GM10248 (cell line): ENCODE results near the gene LARGE1.

Source experiments
- CTCF ChIA-PET: fragments of 300-600 bp; sonication (Branson Sonifier 250); formaldehyde crosslinking; extraction: SDS; loops from one replicate; lab custom pipeline; 2021; ENCODE audit warnings: antibody characterized with exemption; lab: Yijun Ruan, JAX
- POLR2A ChIA-PET: fragments of 350-650 bp; sonication (Branson Sonifier 250); formaldehyde crosslinking; extraction: SDS; loops from one replicate; lab custom pipeline; 2020; ENCODE audit warnings: antibody characterized with exemption; lab: Yijun Ruan, JAX
- DNase-seq: peaks from one replicate; pipeline ENCODE4 v3.0.0; 2012; ENCODE audit errors: extremely low spot score
- TF ChIP-seq, protein P1 (sequence below): IDR thresholded peaks from 2 replicates; pipeline ENCODE4 v1.5.1; 2012; ENCODE audit warnings: mild to moderate bottlenecking, low read depth; ENCODE audit errors: extremely low read depth, missing control alignments, control extremely low read depth

The LARGE1 gene

DNA sequence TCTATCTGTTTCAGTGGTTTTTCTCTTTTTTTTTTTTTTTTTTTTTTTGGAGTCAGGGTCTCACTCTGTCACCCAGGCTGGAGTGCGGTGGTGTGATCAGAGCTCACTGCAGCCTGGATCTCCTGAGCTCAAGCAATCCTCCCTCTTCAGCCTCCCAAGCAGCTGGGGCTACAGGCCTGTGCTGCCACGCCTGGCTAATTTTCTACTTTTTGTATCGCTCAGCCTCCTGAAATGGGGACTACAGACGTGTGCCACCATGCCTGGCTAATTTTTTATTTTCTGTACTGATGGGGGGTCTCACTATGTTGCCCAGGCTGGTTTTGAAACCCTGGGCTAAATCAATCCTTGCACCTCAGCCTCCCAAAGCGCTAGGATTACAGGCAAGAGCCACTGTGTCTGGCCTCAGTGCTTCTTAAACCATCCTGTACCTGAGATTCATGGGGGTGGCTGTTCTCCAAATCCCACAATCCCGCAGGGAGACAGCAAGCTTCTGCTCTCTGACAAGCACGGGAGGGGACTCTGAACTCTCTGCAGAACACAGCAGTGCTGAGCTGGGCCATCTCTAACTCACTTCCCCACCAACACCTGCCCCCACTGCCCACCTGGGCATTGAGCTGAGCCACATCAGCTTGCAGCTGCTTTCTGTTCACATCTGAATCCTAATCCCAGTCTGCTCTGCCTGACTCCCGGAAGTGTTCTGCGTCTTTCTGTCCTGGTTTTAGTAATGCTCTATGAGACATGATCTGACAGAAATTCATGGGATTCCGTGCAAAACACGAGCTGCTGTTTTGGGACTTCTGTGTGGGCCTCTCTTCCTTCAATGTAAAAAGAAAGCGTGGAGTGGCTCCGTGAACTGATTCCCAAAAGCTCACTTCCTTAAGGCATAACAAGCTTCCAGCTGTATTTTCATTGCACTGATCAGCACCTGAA is 400.0 kb downstream of the LARGE1 start:
- DNase-seq = no peak
- POLR2A ChIA-PET = no interaction called here
- CTCF ChIA-PET = interaction anchor here (0.8 to 6.8 kb wide), 29 partner anchors 8 to 1503 kb away, joined by 3 to 82 read pairs (median 4); partner anchors contain the start of gene LARGE1
- TF ChIP-seq, protein P1, sequence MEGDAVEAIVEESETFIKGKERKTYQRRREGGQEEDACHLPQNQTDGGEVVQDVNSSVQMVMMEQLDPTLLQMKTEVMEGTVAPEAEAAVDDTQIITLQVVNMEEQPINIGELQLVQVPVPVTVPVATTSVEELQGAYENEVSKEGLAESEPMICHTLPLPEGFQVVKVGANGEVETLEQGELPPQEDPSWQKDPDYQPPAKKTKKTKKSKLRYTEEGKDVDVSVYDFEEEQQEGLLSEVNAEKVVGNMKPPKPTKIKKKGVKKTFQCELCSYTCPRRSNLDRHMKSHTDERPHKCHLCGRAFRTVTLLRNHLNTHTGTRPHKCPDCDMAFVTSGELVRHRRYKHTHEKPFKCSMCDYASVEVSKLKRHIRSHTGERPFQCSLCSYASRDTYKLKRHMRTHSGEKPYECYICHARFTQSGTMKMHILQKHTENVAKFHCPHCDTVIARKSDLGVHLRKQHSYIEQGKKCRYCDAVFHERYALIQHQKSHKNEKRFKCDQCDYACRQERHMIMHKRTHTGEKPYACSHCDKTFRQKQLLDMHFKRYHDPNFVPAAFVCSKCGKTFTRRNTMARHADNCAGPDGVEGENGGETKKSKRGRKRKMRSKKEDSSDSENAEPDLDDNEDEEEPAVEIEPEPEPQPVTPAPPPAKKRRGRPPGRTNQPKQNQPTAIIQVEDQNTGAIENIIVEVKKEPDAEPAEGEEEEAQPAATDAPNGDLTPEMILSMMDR = no peak

DNA sequence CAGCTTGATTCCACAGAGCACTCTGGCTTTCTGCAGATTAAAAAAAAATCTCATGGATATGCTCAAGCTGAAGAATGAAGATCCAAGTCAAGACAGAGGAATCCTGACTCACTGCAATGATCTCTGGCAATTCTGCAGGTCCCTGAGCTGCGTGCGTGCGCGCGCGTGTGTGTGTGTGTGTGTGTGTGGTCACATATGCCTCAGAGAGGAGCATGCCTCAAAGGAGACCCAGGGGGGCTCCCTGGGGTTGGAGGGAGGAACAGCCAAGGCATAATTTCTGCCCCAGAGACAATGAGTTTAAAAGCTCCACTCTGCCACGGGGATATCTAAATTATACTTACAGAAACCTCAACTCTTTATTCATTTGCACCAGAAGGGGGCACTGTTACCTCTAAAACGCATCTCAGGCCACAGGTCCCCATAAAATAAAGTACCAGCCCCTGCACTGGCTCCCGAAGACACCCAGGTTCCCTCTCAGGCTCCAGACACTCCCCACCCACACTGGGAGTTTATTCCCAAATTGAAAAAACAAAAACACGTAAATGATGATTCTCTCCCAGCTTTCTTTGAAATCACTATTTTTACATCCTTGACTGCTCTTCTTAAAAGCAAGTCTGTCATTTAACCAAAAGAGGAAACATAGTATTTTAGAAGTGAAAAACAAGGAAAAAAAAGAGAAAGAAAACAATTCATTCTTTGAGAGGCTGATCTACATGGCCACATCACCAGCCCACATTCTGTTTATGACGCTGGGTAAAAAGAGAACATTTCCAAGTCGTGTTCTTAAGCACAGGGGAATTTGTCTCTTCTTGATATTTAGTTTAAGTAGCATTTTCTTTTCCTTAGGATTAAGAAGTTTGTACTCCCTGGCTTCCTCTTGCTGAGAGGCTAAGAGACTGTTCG is 401.0 kb downstream of the LARGE1 start:
- TF ChIP-seq, protein P1 = peak; percentile 53
- ChIA-PET CTCF (interaction anchor here (0.7 to 6.8 kb wide), 47 partner anchors 9 to 1631 kb away, joined by 3 to 82 read pairs (median 4); partner anchors contain the start of gene LARGE1), POLR2A (no interaction called here)
- DNase-seq = peak; percentile 74

DNA sequence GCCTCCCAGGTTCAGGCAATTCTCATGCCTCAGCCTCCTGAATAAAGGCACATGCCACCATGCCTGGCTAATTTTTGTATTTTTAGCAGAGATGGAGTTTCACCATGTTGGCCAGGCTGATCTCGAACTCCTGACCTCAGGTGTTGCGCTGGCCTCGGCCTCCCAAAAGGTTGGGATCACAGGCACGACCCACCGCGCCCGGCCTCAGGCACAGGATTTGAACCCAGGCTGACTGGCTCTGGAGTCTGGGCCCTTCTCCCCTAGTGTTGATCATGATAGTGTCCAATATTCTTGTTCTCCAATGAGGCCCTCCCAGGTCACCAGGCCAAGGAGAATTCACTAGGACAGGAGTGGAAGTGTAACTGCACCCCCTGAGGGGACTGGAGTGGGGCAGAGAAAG is 401.9 kb downstream of the LARGE1 start:
- ChIA-PET CTCF (interaction anchor here (0.7 to 6.8 kb wide), 30 partner anchors 9 to 593 kb away, joined by 3 to 82 read pairs (median 6); partner anchors contain the start of gene LARGE1), POLR2A (no interaction called here)
- TF ChIP-seq, protein P1 = no peak
- no peak for DNase-seq

DNA sequence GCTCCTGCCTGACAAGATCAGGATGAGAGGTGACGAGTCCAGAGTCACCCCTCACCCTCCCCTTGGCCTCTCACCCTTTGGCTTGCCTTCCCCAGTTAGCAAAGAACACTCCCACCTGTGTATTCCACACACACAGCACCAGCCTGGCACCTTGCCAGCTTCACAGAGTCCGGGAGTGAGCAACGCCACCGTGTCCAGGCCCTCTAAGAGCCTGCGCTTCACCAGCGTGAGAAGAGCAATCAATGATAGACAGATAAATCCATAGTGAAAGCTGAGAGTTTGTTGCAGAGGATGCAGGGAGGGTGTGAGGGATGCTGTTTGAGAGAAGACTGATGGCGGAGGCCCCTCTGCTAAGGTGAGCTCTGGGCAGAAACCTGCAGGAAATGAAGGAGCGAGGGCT is 404.5 kb downstream of the LARGE1 start:
- no peak for DNase-seq
- TF ChIP-seq, protein P1 = no peak
- ChIA-PET POLR2A (no interaction called here), CTCF (interaction anchor here (6.8 kb wide), 1 partner anchor 16 kb away, joined by 82 read pairs; no protein-coding TSS in a partner anchor)

DNA sequence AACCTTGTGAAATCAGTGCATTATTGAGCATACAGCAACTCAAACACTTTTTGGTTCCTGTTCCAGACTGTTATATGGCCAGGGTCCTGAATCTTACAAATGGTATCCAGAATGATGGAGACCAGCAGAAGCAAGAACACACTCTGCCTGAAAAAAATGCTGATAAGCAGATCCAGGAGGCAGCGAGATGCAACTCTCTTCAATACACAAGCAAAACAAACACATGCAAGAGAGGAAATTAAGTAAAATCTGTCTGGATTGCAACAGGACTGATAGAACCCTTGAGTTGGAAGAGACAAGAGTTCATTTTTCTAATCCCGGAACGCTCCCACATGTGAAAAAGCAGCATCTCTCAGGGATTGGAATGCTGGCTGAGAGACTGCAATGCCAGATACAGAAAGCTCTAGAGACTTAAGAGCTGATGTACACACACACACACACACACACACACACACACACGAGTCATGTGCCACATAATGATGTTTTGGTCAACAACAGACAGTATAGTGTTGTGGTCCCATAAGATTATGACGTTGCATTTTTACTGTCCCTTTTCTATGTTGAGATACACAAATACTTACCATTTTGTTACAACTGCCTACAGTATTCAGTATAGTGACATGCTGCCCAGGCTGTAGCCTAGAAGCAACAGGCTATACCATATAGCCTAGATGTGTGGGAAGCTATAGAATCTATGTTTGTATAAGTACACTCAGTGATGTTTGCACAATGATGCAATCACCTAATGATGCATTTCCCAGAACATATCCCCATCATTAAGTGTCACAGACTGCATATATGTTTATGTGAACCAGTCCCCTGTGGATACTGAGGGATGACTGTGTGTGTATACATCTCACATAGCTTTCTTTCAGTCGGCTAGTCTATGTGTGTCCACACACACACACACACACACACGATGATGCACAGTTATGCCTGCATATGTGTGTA is 406.6 kb downstream of the LARGE1 start:
- ChIA-PET CTCF (no interaction called here), POLR2A (no interaction called here)
- no peak for DNase-seq
- TF ChIP-seq, protein P1 = no peak
